GM12873 (cell line): ENCODE results near the gene FMN1.

ENCODE experiments used
- TF ChIP-seq, protein P1 (sequence below): IDR thresholded peaks from 2 replicates; pipeline ENCODE4 v1.5.1; 2012; ENCODE audit warnings: low read depth, mild to moderate bottlenecking, moderate library complexity, low read length, control low read depth; ENCODE audit not compliant: insufficient read depth; ENCODE audit errors: missing control alignments

The FMN1 gene

DNA sequence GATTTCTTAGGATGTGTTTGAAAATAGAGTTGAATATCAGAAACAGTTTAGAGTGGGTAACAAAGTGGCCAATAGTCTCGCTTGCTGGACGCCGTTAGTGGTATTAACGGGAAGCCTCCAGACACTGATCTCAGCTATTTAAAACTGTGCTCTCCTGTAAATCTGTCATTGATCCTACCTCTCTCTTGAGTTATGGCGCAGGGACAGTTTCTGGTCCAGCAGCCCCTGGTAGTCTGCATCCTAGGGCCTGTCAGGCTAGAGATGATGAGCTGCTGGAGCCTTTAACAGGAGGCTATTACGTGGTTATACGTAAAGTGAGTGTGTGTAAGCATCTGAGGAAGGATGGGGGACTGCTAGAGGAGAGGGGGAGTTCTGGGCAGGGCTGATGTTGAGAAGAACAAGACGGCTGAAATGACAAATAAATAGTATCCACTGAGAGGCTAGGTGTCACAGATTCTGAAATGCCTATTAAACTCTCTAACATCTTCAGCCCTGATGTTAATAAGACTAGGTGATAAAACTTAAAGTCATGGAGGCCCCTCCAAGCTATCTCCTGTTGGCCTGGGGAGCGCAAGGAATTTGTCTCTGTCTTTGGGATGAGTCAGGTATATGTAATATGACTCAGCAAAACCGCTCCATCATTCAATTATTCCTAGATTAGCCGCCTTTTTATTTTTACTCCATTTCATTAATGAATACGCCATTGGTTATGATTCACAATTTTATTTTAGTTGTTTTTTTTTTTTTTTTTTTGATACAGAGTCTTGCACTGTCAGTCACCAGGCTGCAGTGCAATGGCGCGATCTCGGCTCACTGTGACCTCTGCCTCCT, 321.0 kb downstream of the FMN1 start:
- TF ChIP-seq, protein P1, sequence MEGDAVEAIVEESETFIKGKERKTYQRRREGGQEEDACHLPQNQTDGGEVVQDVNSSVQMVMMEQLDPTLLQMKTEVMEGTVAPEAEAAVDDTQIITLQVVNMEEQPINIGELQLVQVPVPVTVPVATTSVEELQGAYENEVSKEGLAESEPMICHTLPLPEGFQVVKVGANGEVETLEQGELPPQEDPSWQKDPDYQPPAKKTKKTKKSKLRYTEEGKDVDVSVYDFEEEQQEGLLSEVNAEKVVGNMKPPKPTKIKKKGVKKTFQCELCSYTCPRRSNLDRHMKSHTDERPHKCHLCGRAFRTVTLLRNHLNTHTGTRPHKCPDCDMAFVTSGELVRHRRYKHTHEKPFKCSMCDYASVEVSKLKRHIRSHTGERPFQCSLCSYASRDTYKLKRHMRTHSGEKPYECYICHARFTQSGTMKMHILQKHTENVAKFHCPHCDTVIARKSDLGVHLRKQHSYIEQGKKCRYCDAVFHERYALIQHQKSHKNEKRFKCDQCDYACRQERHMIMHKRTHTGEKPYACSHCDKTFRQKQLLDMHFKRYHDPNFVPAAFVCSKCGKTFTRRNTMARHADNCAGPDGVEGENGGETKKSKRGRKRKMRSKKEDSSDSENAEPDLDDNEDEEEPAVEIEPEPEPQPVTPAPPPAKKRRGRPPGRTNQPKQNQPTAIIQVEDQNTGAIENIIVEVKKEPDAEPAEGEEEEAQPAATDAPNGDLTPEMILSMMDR, result no peak

DNA sequence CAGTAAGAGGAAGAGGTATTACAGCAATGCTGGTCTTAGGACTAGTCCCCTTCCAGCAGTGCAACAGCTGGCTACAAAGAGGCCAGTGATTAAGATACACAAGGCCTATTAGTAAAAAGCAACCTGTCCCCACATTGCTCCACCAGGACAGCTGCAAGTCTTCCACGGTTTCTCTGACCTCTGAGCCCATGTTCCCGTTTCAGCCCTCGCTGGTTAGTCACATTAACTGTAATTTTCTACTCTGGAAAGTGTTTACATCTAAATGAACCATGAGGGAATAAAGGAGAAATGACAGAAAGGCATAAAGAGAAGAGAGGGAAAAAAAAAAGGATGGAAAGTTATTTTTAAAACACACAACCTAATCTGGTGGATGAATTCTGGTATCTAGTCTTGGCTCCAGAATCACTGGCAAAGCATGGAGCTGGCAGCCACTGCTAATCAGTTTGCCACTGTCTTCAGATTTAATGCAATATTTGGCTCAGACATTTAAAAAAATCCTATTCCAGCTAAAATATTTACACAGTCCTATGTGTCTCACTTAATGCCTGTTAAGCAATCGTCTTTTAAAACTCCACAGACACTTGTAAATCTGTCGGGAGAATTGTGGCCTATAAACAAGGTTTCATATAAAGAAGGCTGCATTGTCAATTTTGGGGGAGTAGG, 321.8 kb downstream of the FMN1 start:
- TF ChIP-seq, protein P1, result no peak

DNA sequence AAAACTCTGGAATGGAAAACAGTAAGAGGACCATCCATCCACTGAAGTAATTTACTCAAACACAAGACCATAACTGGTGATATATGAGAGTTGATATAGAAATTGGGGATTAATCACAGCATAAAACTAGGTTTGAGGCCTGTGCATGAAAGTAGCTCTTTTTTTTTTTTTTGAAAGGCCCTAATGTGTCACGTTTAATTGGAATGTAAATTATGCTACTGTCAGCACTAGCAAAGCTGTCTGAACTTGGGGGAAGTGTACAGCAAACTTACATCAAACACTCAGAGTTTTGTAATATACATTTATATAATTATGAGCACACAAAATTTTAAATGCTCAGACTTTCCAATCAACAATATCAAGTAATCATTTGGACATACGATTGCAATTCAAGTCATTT, 322.6 kb downstream of the FMN1 start:
- TF ChIP-seq, protein P1, result no peak

DNA sequence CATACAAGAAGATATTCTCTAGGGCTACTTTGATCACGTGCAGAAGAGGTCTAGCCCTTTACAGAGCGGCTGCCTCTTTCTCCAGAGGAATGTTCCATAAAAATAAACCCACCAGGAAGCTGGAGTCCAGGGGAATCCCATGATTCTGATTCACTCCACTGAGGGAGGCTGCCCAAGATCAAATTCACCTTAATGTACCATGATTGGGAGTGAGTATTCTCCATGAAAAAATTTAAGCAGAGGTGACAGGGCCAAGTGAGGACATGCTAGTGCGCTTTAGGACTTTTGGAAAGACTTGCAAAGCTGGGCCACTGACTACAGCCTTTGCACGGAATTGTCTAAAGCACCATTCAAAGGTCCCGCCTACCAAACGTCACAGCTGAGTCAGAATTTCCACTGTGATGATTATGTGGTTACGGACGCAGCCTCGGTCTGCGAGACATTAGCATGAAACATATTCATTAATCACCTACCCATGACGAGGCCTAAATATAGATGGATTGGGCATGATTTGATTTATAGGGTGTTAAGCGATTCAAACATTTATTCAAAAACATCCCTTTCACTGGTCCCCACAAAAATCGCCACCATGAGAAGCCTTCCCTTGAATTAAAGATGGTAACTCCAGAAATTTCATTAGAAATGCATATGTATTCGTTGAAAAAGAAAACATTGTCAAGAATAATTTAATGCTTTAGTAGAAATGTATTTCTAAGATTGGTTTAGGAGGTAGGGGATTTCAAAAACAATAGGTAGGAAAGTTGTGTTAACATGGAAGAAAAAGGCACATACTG, 324.1 kb downstream of the FMN1 start:
- TF ChIP-seq, protein P1, result no peak

DNA sequence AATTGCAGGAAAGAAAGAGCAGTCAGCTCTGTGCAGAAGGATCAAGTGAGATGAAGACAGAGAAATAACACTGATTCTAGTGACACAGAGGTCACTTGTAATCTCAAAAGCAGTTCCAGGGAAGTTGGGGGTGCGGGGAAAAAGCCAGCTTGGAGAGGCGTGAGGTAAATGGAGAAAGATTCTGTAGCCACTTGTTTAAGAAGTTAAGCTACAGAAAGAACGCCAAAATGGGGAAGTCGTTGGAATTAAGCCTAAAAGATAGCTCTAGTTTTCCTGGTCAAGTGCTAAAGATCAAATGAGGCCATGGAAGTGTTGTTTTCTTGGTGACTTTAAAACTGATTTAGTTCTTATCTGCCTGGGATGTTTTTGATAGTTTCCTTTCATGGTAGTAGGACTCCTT, 324.7 kb downstream of the FMN1 start:
- TF ChIP-seq, protein P1, result no peak

DNA sequence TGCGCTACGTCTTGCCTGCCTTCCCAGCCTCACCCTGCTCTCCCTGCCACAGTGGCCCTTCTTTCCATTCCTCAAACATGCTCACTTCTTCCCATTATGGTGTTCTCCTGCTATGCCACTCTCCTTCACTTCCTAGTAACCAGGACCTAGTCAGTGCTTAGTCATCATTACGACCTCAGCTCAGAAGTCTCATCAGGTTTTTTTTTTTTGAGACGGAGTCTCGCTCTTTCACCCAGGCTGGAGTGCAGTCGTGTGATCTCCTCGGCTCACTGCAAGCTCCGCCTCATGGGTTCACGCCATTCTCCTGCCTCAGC, 327.2 kb downstream of the FMN1 start:
- TF ChIP-seq, protein P1, result no peak

DNA sequence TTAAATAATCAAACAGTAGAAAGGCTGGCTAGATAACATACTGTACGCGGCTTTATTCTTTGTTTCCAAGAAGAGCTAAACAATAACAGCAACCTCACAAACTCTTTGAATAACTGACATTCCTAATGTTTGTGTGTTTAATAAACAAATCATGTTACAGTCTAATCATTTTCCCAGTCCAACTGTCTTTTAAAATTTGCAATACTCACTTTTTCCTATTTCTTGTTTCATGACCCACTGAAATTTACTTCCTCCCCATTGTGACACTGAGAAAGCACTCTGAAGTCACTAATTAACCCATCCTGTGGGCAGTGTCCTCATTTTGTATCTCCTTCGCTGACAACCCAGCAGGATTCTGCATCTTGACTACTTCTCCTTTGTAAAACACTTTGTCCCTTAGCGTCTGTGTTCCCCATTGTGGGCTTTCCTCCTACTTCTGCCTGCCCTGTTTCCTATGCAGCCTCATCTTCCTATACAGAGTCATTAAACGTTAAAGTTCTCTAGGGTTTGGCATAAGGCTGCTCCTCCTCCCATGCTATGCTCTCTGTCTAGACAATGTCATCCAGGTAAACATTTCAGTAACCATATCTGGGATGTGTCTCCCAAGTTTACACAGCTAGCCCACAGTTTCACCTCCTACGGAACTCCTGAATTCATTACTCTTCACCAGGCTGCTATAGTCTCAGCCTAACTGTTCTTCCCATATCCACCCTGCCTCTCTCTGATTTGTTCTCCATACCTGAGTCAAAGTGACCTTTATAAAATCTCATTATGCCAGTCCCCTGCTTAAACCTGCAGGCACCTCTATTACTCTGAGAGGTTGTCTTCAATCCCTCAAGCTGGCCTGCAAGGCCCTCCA, 327.8 kb downstream of the FMN1 start:
- TF ChIP-seq, protein P1, result no peak
